H9 (cell line): ENCODE measurements around the gene INPP4A. TPM values are rescaled to one million over a fixed set of nuclear protein-coding genes. Genes with fewer than 3 reads are reported as not detected.

Experiments used
- DNase-seq: peaks from one replicate; pipeline ENCODE4 v3.0.0-alpha.2; 2017
- H2AFZ ChIP-seq: one replicate; pipeline ENCODE4 v1.6.1; 2013; ENCODE audit warnings: mild to moderate bottlenecking, low read length, control low read depth, moderate library complexity
- H2AK5ac ChIP-seq: 2 replicates; pipeline ENCODE4 v1.6.1; 2013; ENCODE audit warnings: low read length, control low read depth, mixed read lengths; ENCODE audit not compliant: insufficient read length
- H2BK120ac ChIP-seq: one replicate; pipeline ENCODE4 v1.6.1; 2013; ENCODE audit warnings: low read depth, mild to moderate bottlenecking, low read length, control low read depth, inconsistent platforms; ENCODE audit not compliant: poor library complexity, severe bottlenecking
- H2BK12ac ChIP-seq: 2 replicates; pipeline ENCODE4 v1.6.1; 2013; ENCODE audit warnings: low read length, control low read depth, mixed read lengths, low read depth; ENCODE audit not compliant: insufficient read length
- H2BK15ac ChIP-seq: 2 replicates; pipeline ENCODE4 v1.6.1; 2013; ENCODE audit warnings: low read depth, low read length, control low read depth
- H2BK20ac ChIP-seq: one replicate; pipeline ENCODE4 v1.6.1; 2013; ENCODE audit warnings: low read depth, mild to moderate bottlenecking, low read length, control low read depth, inconsistent platforms; ENCODE audit not compliant: poor library complexity, severe bottlenecking
- H2BK5ac ChIP-seq: 2 replicates; pipeline ENCODE4 v1.6.1; 2013; ENCODE audit warnings: low read length, control low read depth, mixed read lengths; ENCODE audit not compliant: insufficient read length
- H3K14ac ChIP-seq: 2 replicates; pipeline ENCODE4 v1.6.1; 2013; ENCODE audit warnings: low read length, control low read depth; ENCODE audit not compliant: insufficient read depth
- H3K18ac ChIP-seq: 2 replicates; pipeline ENCODE4 v1.6.1; 2013; ENCODE audit warnings: low read depth, mild to moderate bottlenecking, mixed read lengths, low read length, control low read depth; ENCODE audit not compliant: insufficient read length
- H3K23ac ChIP-seq: 2 replicates; pipeline ENCODE4 v1.6.1; 2013; ENCODE audit warnings: low read length, control low read depth, mixed read lengths, low read depth; ENCODE audit not compliant: insufficient read length
- H3K23me2 ChIP-seq: 2 replicates; pipeline ENCODE4 v1.6.1; 2013; ENCODE audit warnings: low read depth, mild to moderate bottlenecking, mixed read lengths, low read length, control low read depth; ENCODE audit not compliant: insufficient read length, poor library complexity, severe bottlenecking
- H3K27ac ChIP-seq: 2 replicates; pipeline ENCODE4 v1.5.1; 2013; ENCODE audit warnings: low read length, control low read depth, mixed read lengths, low read depth; ENCODE audit not compliant: insufficient read length
- H3K27me3 ChIP-seq: 2 replicates; pipeline ENCODE4 v1.6.1; 2013; ENCODE audit warnings: low read length, control low read depth, inconsistent platforms; ENCODE audit not compliant: insufficient read depth
- H3K4ac ChIP-seq: 2 replicates; pipeline ENCODE4 v1.6.1; 2013; ENCODE audit warnings: low read depth, mild to moderate bottlenecking, control low read depth, inconsistent platforms, low read length, moderate library complexity
- H3K4me1 ChIP-seq: 2 replicates; pipeline ENCODE4 v1.6.1; 2013; ENCODE audit warnings: low read length, control low read depth, inconsistent platforms; ENCODE audit not compliant: insufficient read depth
- H3K4me2 ChIP-seq: 2 replicates; pipeline ENCODE4 v1.6.1; 2013; ENCODE audit warnings: low read length, control low read depth, mixed read lengths; ENCODE audit not compliant: insufficient read length, insufficient read depth
- H3K56ac ChIP-seq: 2 replicates; pipeline ENCODE4 v1.6.1; 2013; ENCODE audit warnings: low read depth, mild to moderate bottlenecking, mixed read lengths, low read length, control low read depth; ENCODE audit not compliant: insufficient read length
- H3K79me1 ChIP-seq: 2 replicates; pipeline ENCODE4 v1.6.1; 2013; ENCODE audit warnings: low read depth, mild to moderate bottlenecking, moderate library complexity, low read length, control low read depth, inconsistent platforms; ENCODE audit not compliant: insufficient read depth, poor library complexity, severe bottlenecking
- H3K79me2 ChIP-seq: 2 replicates; pipeline ENCODE4 v1.6.1; 2013; ENCODE audit warnings: low read length, control low read depth, inconsistent platforms; ENCODE audit not compliant: insufficient read depth
- H3K9ac ChIP-seq: 2 replicates; pipeline ENCODE4 v1.6.1; 2013; ENCODE audit warnings: low read length, control low read depth, mixed read lengths; ENCODE audit not compliant: insufficient read length; ENCODE audit errors: extremely low read depth
- H3K9me3 ChIP-seq: one replicate; pipeline ENCODE4 v1.6.1; 2013; ENCODE audit warnings: low read depth, low read length, inconsistent platforms; ENCODE audit not compliant: control insufficient read depth
- H3T11ph ChIP-seq: one replicate; pipeline ENCODE4 v1.6.1; 2013; ENCODE audit warnings: mild to moderate bottlenecking, low read length, control low read depth, inconsistent platforms
- H4K20me1 ChIP-seq: one replicate; pipeline ENCODE4 v1.6.1; 2013; ENCODE audit not compliant: control insufficient read depth, insufficient read length, insufficient read depth
- H4K5ac ChIP-seq: 2 replicates; pipeline ENCODE4 v1.6.1; 2013; ENCODE audit warnings: low read depth, mild to moderate bottlenecking, mixed read lengths, low read length, control low read depth; ENCODE audit not compliant: insufficient read length
- H4K8ac ChIP-seq: replicated peaks from 2 replicates; pipeline ENCODE4 v1.6.1; 2013; ENCODE audit warnings: low read length, control low read depth, mixed read lengths, low read depth; ENCODE audit not compliant: insufficient read length
- H4K91ac ChIP-seq: 2 replicates; pipeline ENCODE4 v1.6.1; 2013; ENCODE audit warnings: low read depth, mild to moderate bottlenecking, moderate library complexity, mixed read lengths, low read length, control low read depth; ENCODE audit not compliant: insufficient read length
- H3K27ac Mint-ChIP-seq, 3 experiments: 2 replicates in 2 of 3; 3 replicates in 1 of 3; pipeline ENCODE4 v1.8.0; 2020 to 2021; ENCODE audit warnings: mixed read lengths in 3 of 3, mild to moderate bottlenecking in 1 of 3, moderate library complexity in 1 of 3
- H3K27me3 Mint-ChIP-seq: 2 replicates; pipeline ENCODE4 v1.8.0; 2021; ENCODE audit warnings: low read depth, mild to moderate bottlenecking, moderate library complexity, mixed read lengths
- H3K36me3 Mint-ChIP-seq, 3 experiments: 2 replicates in 2 of 3; 3 replicates in 1 of 3; pipeline ENCODE4 v1.8.0; 2020 to 2021; ENCODE audit warnings: low read depth in 3 of 3, mixed read lengths in 3 of 3; ENCODE audit not compliant: insufficient read depth in 1 of 3
- H3K4me1 Mint-ChIP-seq, 2 experiments: 2 replicates each; pipeline ENCODE4 v1.8.0; 2020; ENCODE audit warnings: mixed read lengths in 2 of 2
- H3K4me3 Mint-ChIP-seq, 2 experiments: 2 replicates in 1 of 2; 3 replicates in 1 of 2; pipeline ENCODE4 v1.8.0; 2020 to 2021; ENCODE audit warnings: mild to moderate bottlenecking in 2 of 2, mixed read lengths in 2 of 2, moderate library complexity in 1 of 2
- H3K9me3 Mint-ChIP-seq, 2 experiments: 2 replicates in 1 of 2; 3 replicates in 1 of 2; pipeline ENCODE4 v1.8.0; 2020; ENCODE audit warnings: mild to moderate bottlenecking in 2 of 2, mixed read lengths in 2 of 2, moderate library complexity in 1 of 2
- WGBS: extraction: QIAGEN DNeasy Blood & Tissue Kit; methylation state at CpG from one replicate; pipeline ENCODE4 v1.1.7; 2013; ENCODE audit warnings: missing lambda C conversion rate, low lambda C conversion rate, mixed read lengths; ENCODE audit not compliant: insufficient read length; ENCODE audit errors: extremely low coverage; 5-methylcytosine and 5-hydroxymethylcytosine counted together
- total RNA-seq: library from RNA; stranded (reverse); gene quantifications from 2 replicates; pipeline ENCODE4 v1.2.1, GENCODE V29; 2021
- TF ChIP-seq, protein P1 (sequence below): fragments of 200-600 bp; sonication (generic); conservative IDR thresholded peaks from 3 replicates; pipeline ENCODE4 v1.8.0; 2021; ENCODE audit warnings: antibody characterized with exemption, mild to moderate bottlenecking

The INPP4A gene
- total RNA-seq, 1 experiment from 2014 or later: 55.2 TPM

GRCh38 chr2:98571796-98572195 is 127.1 kb downstream of the INPP4A start:
- peaks cover 2% of the 10 kb centered on the region for H3K27me3 Mint-ChIP-seq
- no peaks in the 10 kb centered on the region; a peak in 1 of 5 replicates for H3K9me3 Mint-ChIP-seq
- Histone ChIP-seq H2AK5ac (no peak overlapping the region), H3K27ac (no peak overlapping the region), H2BK12ac (no peak overlapping the region), H4K20me1 (no peaks in the 10 kb centered on the region), H3K4me1 (no peaks in the 10 kb centered on the region), H2BK120ac (no peak overlapping the region), H3K4ac (no peak overlapping the region), H4K8ac (no peak overlapping the region), H4K91ac (no peak overlapping the region), H2AFZ (no peak overlapping the region), H4K5ac (no peak overlapping the region), H3K79me2 (no peaks in the 10 kb centered on the region), H3K4me2 (no peak overlapping the region), H3K79me1 (no peaks in the 10 kb centered on the region), H3K9me3 (no peaks in the 10 kb centered on the region), H3K9ac (no peak overlapping the region), H3T11ph (no peak overlapping the region), H2BK20ac (no peak overlapping the region), H3K27me3 (no peaks in the 10 kb centered on the region), H3K23me2 (no peaks in the 10 kb centered on the region), H3K18ac (no peak overlapping the region), H3K14ac (no peak overlapping the region), H2BK15ac (no peak overlapping the region), H2BK5ac (no peak overlapping the region), H3K23ac (no peak overlapping the region), H3K56ac (no peak overlapping the region)
- no peak overlapping the region for H3K27ac Mint-ChIP-seq
- TF ChIP-seq, protein P1, sequence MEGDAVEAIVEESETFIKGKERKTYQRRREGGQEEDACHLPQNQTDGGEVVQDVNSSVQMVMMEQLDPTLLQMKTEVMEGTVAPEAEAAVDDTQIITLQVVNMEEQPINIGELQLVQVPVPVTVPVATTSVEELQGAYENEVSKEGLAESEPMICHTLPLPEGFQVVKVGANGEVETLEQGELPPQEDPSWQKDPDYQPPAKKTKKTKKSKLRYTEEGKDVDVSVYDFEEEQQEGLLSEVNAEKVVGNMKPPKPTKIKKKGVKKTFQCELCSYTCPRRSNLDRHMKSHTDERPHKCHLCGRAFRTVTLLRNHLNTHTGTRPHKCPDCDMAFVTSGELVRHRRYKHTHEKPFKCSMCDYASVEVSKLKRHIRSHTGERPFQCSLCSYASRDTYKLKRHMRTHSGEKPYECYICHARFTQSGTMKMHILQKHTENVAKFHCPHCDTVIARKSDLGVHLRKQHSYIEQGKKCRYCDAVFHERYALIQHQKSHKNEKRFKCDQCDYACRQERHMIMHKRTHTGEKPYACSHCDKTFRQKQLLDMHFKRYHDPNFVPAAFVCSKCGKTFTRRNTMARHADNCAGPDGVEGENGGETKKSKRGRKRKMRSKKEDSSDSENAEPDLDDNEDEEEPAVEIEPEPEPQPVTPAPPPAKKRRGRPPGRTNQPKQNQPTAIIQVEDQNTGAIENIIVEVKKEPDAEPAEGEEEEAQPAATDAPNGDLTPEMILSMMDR: no peak
- no peak for DNase-seq
- H3K4me3 Mint-ChIP-seq: no peak overlapping the region
- no CpG with 5 or more reads among the region's 9 CpGs for WGBS
- no peaks in the 10 kb centered on the region for H3K4me1 Mint-ChIP-seq
- peaks cover 14 to 74% (median 43%) of the 10 kb centered on the region in 3 experiments; a peak in 6 of 7 replicates for H3K36me3 Mint-ChIP-seq
